Measurements from ENCODE around the gene PANK3. TPM values are rescaled to one million over a fixed set of nuclear protein-coding genes. Genes with fewer than 3 reads are reported as not detected.

PANK3 gene
- total and polyA plus RNA-seq, 9 of the 15 experiments (the other 6 are each of a cell fraction or from before 2014, with no cell fraction given) = 5.9 to 50.4 (median 29.7) TPM

GRCh38 chr5:168612123-168612522 lies 33.0 kb upstream of the PANK3 start:
- no peak overlapping the region for H3K9ac ChIP-seq (ENCODE audit: insufficient read depth in 1 of 2, low read depth in 2 of 2, low read length in 2 of 2)
- H3K9me1 ChIP-seq (ENCODE audit: control insufficient read depth, insufficient read depth, low read length) = no peaks in the 10 kb centered on the region
- H3K27me3 ChIP-seq (ENCODE audit: control insufficient read depth in 2 of 2, insufficient read depth in 2 of 2, low read length in 2 of 2) = peaks cover 17 to 32% of the 10 kb centered on the region in 2 experiments
- H3K4me3 ChIP-seq = no peak overlapping the region
- WGBS (ENCODE audit: insufficient coverage, low coverage, missing lambda C conversion rate) = 0% methylated on average over 4 of the region's 4 CpGs
- H3K79me2 ChIP-seq (ENCODE audit: control insufficient read depth, insufficient read depth, low read length) = no peaks in the 10 kb centered on the region
- no TSS peak for BruUV-seq (replicated peaks)
- no peak for TF ChIP-seq NFXL1 (CRISPR knock-in tag; IDR thresholded peaks at IDR 0.05)
- no peak for TF ChIP-seq SMARCA4 (IDR thresholded peaks at IDR 0.05)
- no peak for TF ChIP-seq ZNF436 (CRISPR knock-in tag; IDR thresholded peaks at IDR 0.05)
- intact Hi-C loops (cut with micrococcal nuclease) (no loop called here), in situ Hi-C loops (cut with MboI) (no loop called here)
- H3K27ac ChIP-seq (ENCODE audit: extremely low read depth, low read depth, low read length) = no peak overlapping the region
- ChIA-PET CTCF (ENCODE audit: low intra/inter-chr PET ratio) (no interaction called here), POLR2A (interaction anchor here (1.1 kb wide), 1 partner anchor 10 kb away, joined by 3 read pairs; no protein-coding TSS in a partner anchor)
- ATAC-seq (no peak), FAIRE-seq (no peak), DNase-seq (ENCODE audit: extremely low read depth in 1 of 4, low spot score in 3 of 4) (no peak)
- H2AFZ ChIP-seq (ENCODE audit: low read depth, low read length) = no peak overlapping the region
- no peaks in the 10 kb centered on the region for H3K36me3 ChIP-seq (ENCODE audit: control insufficient read depth, insufficient read depth, low read length)
- no peaks in the 10 kb centered on the region for H3K9me3 ChIP-seq (replicated peaks; ENCODE audit: control insufficient read depth, insufficient read depth, low read depth, low read length)
- no peak overlapping the region for H3K4me2 ChIP-seq (ENCODE audit: insufficient read depth, low read length)
- H3K4me1 ChIP-seq (replicated peaks in 1 of 2; ENCODE audit: control insufficient read depth in 2 of 2, insufficient read depth in 2 of 2, low read length in 2 of 2) = no peaks in the 10 kb centered on the region
- no peaks in the 10 kb centered on the region for H4K20me1 ChIP-seq (replicated peaks; ENCODE audit: control insufficient read depth, insufficient read depth, low read length)

GRCh38 chr5:168611165-168611564 lies 32.0 kb upstream of the PANK3 start:
- peaks cover 17 to 25% of the 10 kb centered on the region in 2 experiments for H3K27me3 ChIP-seq (ENCODE audit: control insufficient read depth in 2 of 2, insufficient read depth in 2 of 2, low read length in 2 of 2)
- TF ChIP-seq SREBF1 (IDR thresholded peaks at IDR 0.05; ENCODE audit: borderline replicate concordance, low read depth, low read length) = no peak
- TF ChIP-seq SAFB2 (IDR thresholded peaks at IDR 0.05; ENCODE audit: borderline replicate concordance, low read depth, low read length, severe bottlenecking) = no peak
- TF ChIP-seq GABPB1 (CRISPR knock-in tag; IDR thresholded peaks at IDR 0.05) = no peak
- TF ChIP-seq ATF3 (IDR thresholded peaks at IDR 0.05) = no peak
- no peak for TF ChIP-seq ATF3 (CRISPR knock-in tag; conservative IDR thresholded peaks at IDR 0.05)
- TF ChIP-seq CBX2 (IDR thresholded peaks at IDR 0.05; ENCODE audit: insufficient read depth, low read length, poor library complexity, severe bottlenecking) = no peak
- no peak for TF ChIP-seq NCOA1 (IDR thresholded peaks at IDR 0.05; ENCODE audit: low read depth)
- TF ChIP-seq ZNF354B (CRISPR knock-in tag; IDR thresholded peaks at IDR 0.05) = no peak
- no peak for TF ChIP-seq HMGXB4 (CRISPR knock-in tag; IDR thresholded peaks at IDR 0.05)
- H3K27ac ChIP-seq (ENCODE audit: extremely low read depth, low read depth, low read length) = no peak overlapping the region
- H3K9me1 ChIP-seq (ENCODE audit: control insufficient read depth, insufficient read depth, low read length) = no peaks in the 10 kb centered on the region
- CTCF ChIA-PET (ENCODE audit: low intra/inter-chr PET ratio) = no interaction called here
- no peaks in the 10 kb centered on the region for H4K20me1 ChIP-seq (replicated peaks; ENCODE audit: control insufficient read depth, insufficient read depth, low read length)
- DNase-seq (ENCODE audit: extremely low read depth in 1 of 4, low spot score in 3 of 4) (no peak), FAIRE-seq (no peak), ATAC-seq (no peak)
- H3K4me1 ChIP-seq (replicated peaks in 1 of 2; ENCODE audit: control insufficient read depth in 2 of 2, insufficient read depth in 2 of 2, low read length in 2 of 2) = no peaks in the 10 kb centered on the region
- under 1% methylated on average over 7 of the region's 7 CpGs for WGBS (ENCODE audit: insufficient coverage, low coverage, missing lambda C conversion rate)
- in situ Hi-C loops (cut with MboI) (no loop called here), intact Hi-C loops (cut with micrococcal nuclease) (no loop called here)
- BruUV-seq (replicated peaks) = no TSS peak
- H2AFZ ChIP-seq (ENCODE audit: low read depth, low read length) = no peak overlapping the region
- no peaks in the 10 kb centered on the region for H3K36me3 ChIP-seq (ENCODE audit: control insufficient read depth, insufficient read depth, low read length)
- no peak overlapping the region for H3K4me3 ChIP-seq
- H3K79me2 ChIP-seq (ENCODE audit: control insufficient read depth, insufficient read depth, low read length) = no peaks in the 10 kb centered on the region
- H3K9me3 ChIP-seq (replicated peaks; ENCODE audit: control insufficient read depth, insufficient read depth, low read depth, low read length) = no peaks in the 10 kb centered on the region
- H3K4me2 ChIP-seq (ENCODE audit: insufficient read depth, low read length) = no peak overlapping the region
- no peak overlapping the region for H3K9ac ChIP-seq (ENCODE audit: insufficient read depth in 1 of 2, low read depth in 2 of 2, low read length in 2 of 2)
- POLR2A ChIA-PET = interaction anchor here (0.6 to 1.1 kb wide), 2 partner anchors 9 to 94 kb away, joined by 3 read pairs; no protein-coding TSS in a partner anchor

Measured in K562 (cell line).